ENCODE data around the gene SMIM24. TPM values are rescaled to one million over a fixed set of nuclear protein-coding genes. Genes with fewer than 3 reads are reported as not detected.
"Not testable (repeated sequence)": the region's sequence is repeated elsewhere in the genome, so short reads cannot be mapped to it uniquely, and the experiment has no call there.

The SMIM24 gene
- total RNA-seq, result 0.51 and 0.84 TPM in 2 replicates

DNA sequence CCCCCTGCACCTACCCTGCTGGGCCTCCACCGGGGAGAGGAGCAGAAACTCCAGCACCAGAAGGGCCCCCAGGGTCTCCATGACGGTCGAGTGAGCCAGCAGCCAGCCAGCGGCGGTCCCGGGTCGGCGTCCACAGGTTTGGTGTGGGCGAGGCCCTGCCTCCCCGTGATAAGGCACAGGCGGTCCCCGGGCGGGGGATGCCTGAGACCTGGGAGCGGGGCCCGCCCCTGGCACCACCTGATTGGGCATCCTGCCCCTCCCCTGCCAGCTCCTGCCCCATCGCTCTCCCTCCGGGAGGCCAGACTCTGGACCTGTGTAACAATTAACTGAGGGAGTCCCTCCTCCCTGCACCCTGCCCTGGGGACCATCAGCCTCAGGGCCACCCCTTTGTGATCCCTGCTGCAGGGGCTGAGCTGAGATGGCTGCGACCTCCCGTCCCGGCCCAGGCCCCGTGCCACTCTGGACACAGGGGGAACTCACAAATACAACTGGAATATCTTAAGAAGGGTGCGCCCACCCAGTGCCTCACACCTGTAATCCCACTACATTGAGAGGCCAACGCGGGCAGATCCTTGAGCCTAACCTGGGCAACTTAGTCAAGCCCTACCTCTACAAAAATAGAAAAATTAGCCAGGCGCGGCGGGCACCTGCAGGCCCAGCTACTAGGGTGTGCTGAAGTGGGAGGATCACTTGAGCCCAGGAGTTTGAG, at the start of gene SMIM24:
TSS of gene SMIM24 (minus strand) at position 143 of the 709 bp plus-strand sequence. CDS start at position 81, 62 bp downstream.
- no peak within 1 kb of the TSS for H3K27ac Mint-ChIP-seq
- H3K27me3 Mint-ChIP-seq (ENCODE audit: low read depth), result peaks cover 2% of the 10 kb centered on the region
- no peak for DNase-seq (ENCODE audit: low spot score)
- no peaks in the 10 kb centered on the region for H3K9me3 Mint-ChIP-seq
- no peaks in the 10 kb centered on the region for H3K36me3 Mint-ChIP-seq (ENCODE audit: low read depth)
- intact Hi-C loops (cut with micrococcal nuclease), result no loop called here
- H3K4me1 Mint-ChIP-seq (ENCODE audit: low read depth), result peaks cover 12% of the 10 kb centered on the region
- peak within 1 kb of the TSS; percentile 23 for H3K4me3 Mint-ChIP-seq (ENCODE audit: low read depth)

DNA sequence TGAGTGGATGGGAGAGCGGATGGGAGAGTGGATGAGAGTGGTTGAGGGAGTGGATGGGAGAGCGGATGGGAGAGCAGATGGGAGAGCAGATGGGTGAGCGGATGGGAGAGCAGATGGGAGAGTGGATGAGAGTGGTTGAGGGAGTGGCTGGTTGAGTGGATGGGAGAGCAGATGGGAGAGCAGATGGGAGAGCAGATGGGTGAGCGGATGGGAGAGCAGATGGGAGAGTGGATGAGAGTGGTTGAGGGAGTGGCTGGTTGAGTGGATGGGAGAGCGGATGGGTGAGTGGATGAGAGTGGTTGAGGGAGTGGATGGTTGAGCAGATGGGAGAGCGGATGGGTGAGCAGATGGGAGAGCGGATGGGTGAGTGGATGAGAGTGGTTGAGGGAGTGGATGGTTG, 49.0 kb upstream of the SMIM24 start:
- H3K27me3 Mint-ChIP-seq (ENCODE audit: low read depth); H3K4me1 Mint-ChIP-seq (ENCODE audit: low read depth); H3K4me3 Mint-ChIP-seq (ENCODE audit: low read depth); intact Hi-C loops (cut with micrococcal nuclease); DNase-seq (ENCODE audit: low spot score); H3K9me3 Mint-ChIP-seq; H3K27ac Mint-ChIP-seq: not testable (repeated sequence)
- H3K36me3 Mint-ChIP-seq (ENCODE audit: low read depth), result peaks cover 33% of the 10 kb centered on the region

DNA sequence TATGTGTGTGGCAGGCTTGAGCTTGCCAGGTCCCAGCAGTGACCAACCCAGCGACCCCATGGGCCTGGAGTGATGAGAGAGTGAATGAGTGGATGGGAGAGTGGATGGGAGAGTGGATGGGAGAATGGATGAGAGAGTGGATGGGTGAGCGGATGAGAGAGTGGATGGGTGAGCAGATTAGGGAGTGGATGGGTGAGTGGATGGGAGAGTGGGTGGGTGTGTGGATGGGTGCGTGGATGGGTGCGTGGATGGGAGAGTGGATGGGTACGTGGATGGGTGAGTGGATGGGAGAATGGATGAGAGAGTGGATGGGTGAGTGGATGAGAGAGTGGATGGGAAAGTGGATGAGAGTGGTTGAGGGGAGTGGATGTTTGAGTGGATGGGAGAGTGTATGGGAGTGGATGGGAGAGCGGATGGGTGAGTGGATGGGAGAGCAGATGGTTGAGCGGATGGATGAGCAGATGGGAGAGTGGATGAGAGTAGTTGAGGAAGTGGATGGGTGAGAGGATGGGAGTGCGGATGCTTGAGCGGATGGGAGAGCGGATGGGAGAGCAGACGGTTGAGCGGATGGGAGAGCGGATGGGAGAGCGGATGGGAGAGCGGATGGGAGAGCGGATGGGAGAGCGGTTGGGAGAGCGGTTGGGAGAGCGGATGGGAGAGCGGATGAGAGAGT, 48.4 kb upstream of the SMIM24 start:
- H3K4me1 Mint-ChIP-seq (ENCODE audit: low read depth), result no peaks in the 10 kb centered on the region
- no peak overlapping the region for H3K27ac Mint-ChIP-seq
- no peak for DNase-seq (ENCODE audit: low spot score)
- no peaks in the 10 kb centered on the region for H3K9me3 Mint-ChIP-seq
- no peak overlapping the region for H3K4me3 Mint-ChIP-seq (ENCODE audit: low read depth)
- peaks cover 29% of the 10 kb centered on the region for H3K36me3 Mint-ChIP-seq (ENCODE audit: low read depth)
- intact Hi-C loops (cut with micrococcal nuclease), result no loop called here
- H3K27me3 Mint-ChIP-seq (ENCODE audit: low read depth), result no peaks in the 10 kb centered on the region

DNA sequence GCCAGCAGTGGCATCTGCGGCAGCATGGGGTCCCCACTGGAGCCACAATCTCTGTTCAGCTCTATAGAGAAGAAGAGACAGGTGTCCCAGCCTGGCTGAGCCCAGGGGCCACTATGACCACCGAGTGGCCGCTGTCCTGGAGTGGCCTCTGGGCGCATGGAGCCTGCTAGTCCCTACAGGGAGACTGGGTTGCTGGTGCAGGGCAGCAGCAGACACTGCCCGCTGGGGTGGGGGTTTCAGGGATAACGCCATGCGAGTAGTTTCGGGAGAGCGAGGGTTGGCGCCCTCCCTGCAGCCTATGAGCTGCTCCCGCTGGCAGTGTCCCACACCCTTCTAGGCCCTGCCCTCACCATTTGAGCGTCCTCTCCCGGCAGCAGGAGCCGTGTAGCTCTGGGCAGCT, 47.8 kb upstream of the SMIM24 start:
- Mint-ChIP-seq H3K27me3 (ENCODE audit: low read depth) (no peaks in the 10 kb centered on the region), H3K4me1 (ENCODE audit: low read depth) (no peaks in the 10 kb centered on the region), H3K27ac (no peak overlapping the region), H3K9me3 (no peaks in the 10 kb centered on the region), H3K4me3 (ENCODE audit: low read depth) (no peak overlapping the region), H3K36me3 (ENCODE audit: low read depth) (peaks cover 23% of the 10 kb centered on the region)
- intact Hi-C loops (cut with micrococcal nuclease), result no loop called here
- DNase-seq (ENCODE audit: low spot score), result no peak

DNA sequence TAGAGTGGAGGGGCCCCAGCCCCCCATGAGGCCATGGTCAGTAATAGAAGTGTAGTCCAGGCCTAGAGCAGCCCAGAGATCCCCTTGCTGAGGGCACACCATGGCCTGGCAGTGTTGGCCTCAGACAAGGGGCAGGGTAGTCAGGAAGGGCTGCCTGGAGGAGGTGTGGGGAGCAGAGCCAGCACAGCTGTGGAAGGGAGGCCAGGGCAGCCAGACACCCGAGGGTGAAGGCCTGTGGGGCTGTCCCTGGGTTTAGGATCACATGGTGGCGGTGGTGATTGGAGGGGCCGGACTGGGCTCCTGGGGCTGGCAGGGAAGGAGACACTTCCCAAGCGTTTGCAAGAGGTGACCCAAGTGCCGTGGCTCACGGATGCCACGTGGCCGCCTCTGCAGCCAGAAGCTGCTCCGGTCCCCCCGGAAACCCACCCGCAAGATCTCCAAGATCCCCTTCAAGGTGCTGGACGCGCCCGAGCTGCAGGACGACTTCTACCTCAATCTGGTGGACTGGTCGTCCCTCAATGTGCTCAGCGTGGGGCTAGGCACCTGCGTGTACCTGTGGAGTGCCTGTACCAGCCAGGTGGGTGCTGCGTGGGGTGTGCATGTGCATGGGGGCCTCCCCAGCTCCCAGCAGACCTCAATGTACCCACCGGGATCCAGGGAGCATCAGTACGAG, 47.0 kb upstream of the SMIM24 start:
- no peak for DNase-seq (ENCODE audit: low spot score)
- Mint-ChIP-seq H3K27me3 (ENCODE audit: low read depth) (no peaks in the 10 kb centered on the region), H3K9me3 (no peaks in the 10 kb centered on the region), H3K4me3 (ENCODE audit: low read depth) (no peak overlapping the region), H3K27ac (no peak overlapping the region), H3K36me3 (ENCODE audit: low read depth) (peaks cover 20% of the 10 kb centered on the region), H3K4me1 (ENCODE audit: low read depth) (no peaks in the 10 kb centered on the region)
- intact Hi-C loops (cut with micrococcal nuclease), result no loop called here

DNA sequence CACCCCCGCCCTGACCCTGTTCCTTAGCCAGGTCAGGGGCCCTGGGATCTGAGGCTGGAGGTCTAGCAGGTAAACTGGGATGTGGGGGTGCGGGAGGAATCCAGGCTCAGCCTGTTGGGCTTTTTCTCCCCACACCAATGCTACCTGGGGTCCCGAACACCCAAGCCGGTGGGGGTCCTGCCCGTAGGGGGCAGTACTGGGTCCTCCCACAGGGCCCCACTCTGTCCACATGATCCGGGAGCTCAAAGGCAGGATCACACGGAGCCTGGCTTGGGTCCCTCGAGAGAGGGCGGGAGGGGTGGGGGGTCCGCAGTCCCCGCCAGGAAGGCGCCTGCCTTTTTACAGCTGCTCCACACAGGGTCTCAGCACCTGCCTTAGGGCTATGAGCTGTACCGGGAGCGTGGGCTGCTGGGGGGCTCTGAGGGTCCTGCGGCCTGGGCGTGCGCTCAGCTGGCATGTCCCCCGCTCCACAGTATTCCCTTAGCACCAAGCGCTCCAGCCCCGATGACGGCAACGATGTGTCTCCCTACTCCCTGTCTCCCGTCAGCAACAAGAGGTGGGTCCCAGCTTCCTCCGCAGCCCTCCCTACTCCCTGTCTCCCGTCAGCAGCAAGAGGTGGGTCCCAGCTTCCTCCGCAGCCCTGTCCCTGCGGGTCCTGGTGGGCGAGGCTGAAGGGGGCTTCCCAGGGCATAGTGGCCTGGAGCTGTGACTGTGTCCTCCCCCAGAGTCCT, 46.3 kb upstream of the SMIM24 start:
- H3K4me3 Mint-ChIP-seq (ENCODE audit: low read depth), result no peak overlapping the region
- intact Hi-C loops (cut with micrococcal nuclease), result no loop called here
- no peak for DNase-seq (ENCODE audit: low spot score)
- H3K27me3 Mint-ChIP-seq (ENCODE audit: low read depth), result no peaks in the 10 kb centered on the region
- peaks cover 24% of the 10 kb centered on the region for H3K36me3 Mint-ChIP-seq (ENCODE audit: low read depth)
- H3K4me1 Mint-ChIP-seq (ENCODE audit: low read depth), result no peaks in the 10 kb centered on the region
- no peak overlapping the region for H3K27ac Mint-ChIP-seq
- no peaks in the 10 kb centered on the region for H3K9me3 Mint-ChIP-seq

DNA sequence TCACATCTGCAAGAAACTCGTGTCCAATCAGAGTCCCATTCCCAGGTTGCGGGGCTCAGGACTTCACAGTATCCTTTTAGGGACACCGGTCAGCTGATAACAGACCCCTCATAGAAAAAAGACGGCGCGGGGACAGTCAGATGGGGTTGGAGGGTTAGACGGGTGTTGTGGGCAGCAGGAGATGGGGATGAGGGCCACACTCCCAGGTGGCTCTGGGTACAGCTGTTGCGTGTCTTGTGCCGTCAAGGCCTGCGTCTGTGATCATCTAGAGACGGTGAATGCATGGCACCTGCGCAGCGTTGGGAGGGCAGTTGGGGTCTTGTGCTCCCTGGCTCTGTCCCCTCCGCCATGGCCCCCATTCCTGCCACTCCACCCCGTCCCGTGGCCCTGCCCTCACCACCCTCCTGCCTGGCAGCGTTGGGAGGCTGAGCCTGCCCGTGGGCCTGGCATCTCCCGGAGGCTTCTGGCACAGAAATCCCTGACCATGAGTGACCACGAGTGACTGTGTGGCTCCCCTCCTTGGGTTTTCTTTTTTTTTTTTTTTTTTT, 44.7 kb upstream of the SMIM24 start:
- Mint-ChIP-seq H3K27ac (no peak overlapping the region), H3K4me1 (ENCODE audit: low read depth) (no peaks in the 10 kb centered on the region), H3K4me3 (ENCODE audit: low read depth) (no peak overlapping the region), H3K27me3 (ENCODE audit: low read depth) (no peaks in the 10 kb centered on the region), H3K36me3 (ENCODE audit: low read depth) (peaks cover 21% of the 10 kb centered on the region), H3K9me3 (no peaks in the 10 kb centered on the region)
- no peak for DNase-seq (ENCODE audit: low spot score)
- intact Hi-C loops (cut with micrococcal nuclease), result no loop called here

DNA sequence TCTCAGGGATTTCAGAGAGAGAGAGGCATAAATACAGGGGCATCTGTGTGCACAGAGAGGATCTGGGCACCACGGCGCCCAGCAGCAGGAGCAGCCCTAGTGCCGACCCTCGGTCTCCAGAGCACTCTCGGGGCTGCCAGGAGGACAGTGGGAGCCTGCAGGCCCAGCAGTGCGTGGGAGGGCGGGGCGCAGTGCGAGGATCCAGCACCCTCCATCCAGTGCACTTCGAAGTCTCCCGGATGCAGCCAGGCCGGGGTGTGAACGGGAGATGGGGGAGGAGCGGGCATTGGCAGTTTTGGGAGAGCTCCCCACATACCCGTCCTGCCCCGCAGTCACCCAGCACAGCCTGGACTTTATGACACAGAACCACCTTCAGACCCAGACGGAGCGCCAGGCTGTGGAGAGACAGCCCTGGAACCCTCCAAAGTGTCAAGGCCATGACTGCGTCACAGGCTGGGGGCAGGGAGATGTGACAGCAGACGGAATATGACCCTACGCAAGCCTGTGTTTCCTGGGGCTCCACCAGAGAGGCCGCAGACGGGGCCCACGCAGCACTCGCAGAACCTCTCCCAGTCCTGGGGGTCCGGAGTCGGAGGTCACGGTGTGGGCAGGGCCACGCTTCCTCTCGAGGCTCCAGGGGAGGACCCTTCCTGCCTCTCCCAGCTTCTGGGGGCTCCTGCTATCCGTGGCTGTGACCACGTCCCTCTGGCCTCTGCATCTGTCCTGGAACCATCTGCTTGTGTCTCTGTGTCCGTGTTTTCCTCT, 43.9 kb upstream of the SMIM24 start:
- no peak for DNase-seq (ENCODE audit: low spot score)
- no peaks in the 10 kb centered on the region for H3K4me1 Mint-ChIP-seq (ENCODE audit: low read depth)
- no peaks in the 10 kb centered on the region for H3K9me3 Mint-ChIP-seq
- H3K4me3 Mint-ChIP-seq (ENCODE audit: low read depth), result no peak overlapping the region
- H3K36me3 Mint-ChIP-seq (ENCODE audit: low read depth), result peaks cover 21% of the 10 kb centered on the region
- no peak overlapping the region for H3K27ac Mint-ChIP-seq
- H3K27me3 Mint-ChIP-seq (ENCODE audit: low read depth), result no peaks in the 10 kb centered on the region
- intact Hi-C loops (cut with micrococcal nuclease), result no loop called here

DNA sequence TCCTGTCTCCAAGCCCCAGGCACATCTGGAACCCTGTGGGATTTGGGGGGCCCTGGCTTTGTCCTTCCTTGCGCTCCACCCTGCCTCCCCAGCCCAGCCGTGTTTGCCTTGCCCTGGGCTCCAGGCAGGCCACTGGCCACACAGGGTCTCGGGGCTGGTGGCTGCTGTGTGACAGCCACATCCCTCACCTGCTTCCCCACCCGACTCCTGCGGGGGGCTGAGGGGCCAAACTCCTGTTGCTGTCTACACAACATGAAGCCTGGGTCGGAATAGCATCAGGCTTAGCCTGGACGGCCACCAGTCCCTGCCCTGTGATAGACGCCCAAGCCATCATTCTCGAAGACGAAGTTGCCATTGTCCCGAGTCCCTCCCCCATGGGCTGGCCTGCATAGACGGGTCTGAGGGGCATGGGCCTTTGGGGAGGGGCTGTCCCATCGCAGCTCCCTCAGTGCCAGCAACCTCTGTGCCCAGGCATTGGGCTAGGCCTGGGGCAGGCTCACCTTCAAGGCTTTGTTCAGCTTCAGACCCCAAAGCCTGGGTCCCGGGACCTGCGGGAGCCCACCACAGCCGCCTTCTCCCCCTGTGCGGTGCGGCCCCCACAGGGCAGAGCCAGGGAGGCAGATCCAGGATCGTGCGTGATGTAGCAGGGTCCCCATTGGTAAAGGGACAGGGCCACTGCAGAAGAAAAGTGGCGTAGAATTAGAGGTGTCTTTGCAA, 43.2 kb upstream of the SMIM24 start:
- Mint-ChIP-seq H3K9me3 (no peaks in the 10 kb centered on the region), H3K36me3 (ENCODE audit: low read depth) (peaks cover 21% of the 10 kb centered on the region), H3K4me3 (ENCODE audit: low read depth) (no peak overlapping the region), H3K27ac (no peak overlapping the region), H3K27me3 (ENCODE audit: low read depth) (no peaks in the 10 kb centered on the region), H3K4me1 (ENCODE audit: low read depth) (no peaks in the 10 kb centered on the region)
- DNase-seq (ENCODE audit: low spot score), result no peak
- intact Hi-C loops (cut with micrococcal nuclease), result no loop called here

DNA sequence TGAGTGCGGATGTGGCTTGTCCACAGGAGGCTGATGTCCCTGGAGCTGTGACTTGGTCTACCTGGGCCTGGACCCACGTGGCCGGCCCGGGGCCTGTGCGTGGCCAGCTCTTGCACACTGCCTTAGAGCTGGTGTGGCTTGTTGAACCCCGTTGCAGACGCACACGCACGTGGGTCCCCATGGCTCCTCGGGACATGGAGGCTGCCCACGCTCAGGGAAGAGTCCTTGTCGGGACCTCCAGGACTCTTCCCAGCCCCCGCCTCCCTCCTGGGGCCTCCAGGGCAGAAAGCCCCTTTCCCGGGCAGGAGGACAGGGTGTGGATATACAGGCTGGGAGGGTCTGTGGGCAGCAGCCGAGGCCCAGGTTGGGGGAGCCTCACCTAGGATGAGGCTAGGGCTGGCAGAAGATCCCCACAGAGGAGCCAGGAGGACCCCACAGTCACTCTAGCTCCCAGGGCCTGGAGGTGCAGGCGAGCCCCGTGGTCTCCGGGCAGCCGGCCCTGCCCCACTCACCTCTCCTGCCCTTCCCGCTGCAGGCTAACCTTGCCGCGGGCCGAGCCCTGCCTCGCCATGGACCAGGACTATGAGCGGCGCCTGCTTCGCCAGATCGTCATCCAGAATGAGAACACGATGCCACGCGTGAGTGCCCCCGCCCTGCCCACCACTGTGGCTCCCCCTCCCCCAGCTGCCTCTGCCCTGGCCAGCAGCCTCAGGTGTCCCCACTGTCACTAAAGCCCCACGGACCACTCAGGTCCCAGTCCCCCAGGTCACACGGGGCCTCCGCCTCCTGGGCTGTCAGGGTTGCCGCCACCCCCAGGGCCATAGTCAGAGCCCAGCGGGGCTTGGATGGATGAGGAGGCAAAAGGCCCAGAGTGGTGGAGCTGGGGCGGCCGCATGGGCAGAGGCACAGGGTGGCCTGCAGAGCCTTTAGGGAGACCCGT, 42.4 kb upstream of the SMIM24 start:
- H3K27me3 Mint-ChIP-seq (ENCODE audit: low read depth), result no peaks in the 10 kb centered on the region

DNA sequence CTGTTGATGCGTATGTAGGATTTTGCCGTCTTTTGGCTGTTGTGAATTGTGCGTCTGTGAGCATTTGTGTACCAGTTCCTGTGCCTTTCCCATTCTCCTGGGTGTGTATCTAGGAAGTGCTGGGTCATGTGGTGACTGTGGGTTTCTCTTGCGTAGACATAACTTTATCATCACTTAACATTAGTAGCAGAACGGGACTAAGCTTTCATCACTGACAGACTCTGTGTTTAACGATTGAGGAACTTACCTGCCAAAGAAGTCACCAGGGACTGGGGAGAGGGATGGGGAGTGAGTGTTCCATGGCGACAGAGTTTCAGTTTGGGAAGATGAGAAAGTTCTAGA, 40.8 kb upstream of the SMIM24 start:
- H3K4me3 Mint-ChIP-seq (ENCODE audit: low read depth), result no peak overlapping the region
- H3K9me3 Mint-ChIP-seq, result no peaks in the 10 kb centered on the region
- DNase-seq (ENCODE audit: low spot score), result no peak
- H3K36me3 Mint-ChIP-seq (ENCODE audit: low read depth), result peaks cover 16% of the 10 kb centered on the region
- intact Hi-C loops (cut with micrococcal nuclease), result no loop called here
- no peaks in the 10 kb centered on the region for H3K4me1 Mint-ChIP-seq (ENCODE audit: low read depth)
- no peak overlapping the region for H3K27ac Mint-ChIP-seq
- no peaks in the 10 kb centered on the region for H3K27me3 Mint-ChIP-seq (ENCODE audit: low read depth)

More for the DNA sequence above, 42.4 kb upstream of the SMIM24 start:
- Mint-ChIP-seq H3K9me3 (no peaks in the 10 kb centered on the region), H3K4me1 (ENCODE audit: low read depth) (no peaks in the 10 kb centered on the region), H3K36me3 (ENCODE audit: low read depth) (peaks cover 21% of the 10 kb centered on the region), H3K4me3 (ENCODE audit: low read depth) (no peak overlapping the region), H3K27ac (no peak overlapping the region)
- no peak for DNase-seq (ENCODE audit: low spot score)
- intact Hi-C loops (cut with micrococcal nuclease), result no loop called here
